Endothelial cell of umbilical vein (primary cell): ENCODE measurements around the gene GBF1. TPM values are rescaled to one million over a fixed set of nuclear protein-coding genes. Genes with fewer than 3 reads are reported as not detected.

Experiments
- BruUV-seq: library from RNA; stranded (reverse); fragments of 400-500 nt; replicated peaks from 2 replicates; lab custom pipeline; 2021; lab: Mats Ljungman, UMichigan
- CTCF ChIA-PET: fragments of 300-600, 350-600 bp; sonication (Branson Sonifier 250); formaldehyde crosslinking; loops from one replicate; lab custom pipeline; 2021; ENCODE audit warnings: antibody characterized with exemption, inconsistent platforms; lab: Charles Lee
- POLR2A ChIA-PET: fragments of 300-600, 350-600 bp; sonication (Branson Sonifier 250); formaldehyde crosslinking; loops from one replicate; lab custom pipeline; 2021; ENCODE audit warnings: antibody characterized with exemption, inconsistent platforms; lab: Charles Lee
- DNase-seq: peaks from one replicate; pipeline ENCODE4 v3.0.0-alpha.2; 2011; ENCODE audit warnings: low read depth, low spot score
- FAIRE-seq: peaks from 2 replicates; lab custom pipeline; 2011; peaks lifted over from hg19 to GRCh38; lab: Jason Lieb, UNC
- H2AFZ ChIP-seq: 2 replicates; pipeline ENCODE4 v1.6.0; 2012; ENCODE audit warnings: low read depth, low read length, control low read depth, inconsistent platforms
- H3K27ac ChIP-seq: 2 replicates; pipeline ENCODE4 v1.5.1; 2011; ENCODE audit warnings: low read depth, mild to moderate bottlenecking, control low read depth, low read length, moderate library complexity; ENCODE audit not compliant: insufficient read depth
- H3K27me3 ChIP-seq, 2 experiments: 2 replicates each; pipeline versions ENCODE4 v1.6.0 to v1.6.1; 2011; ENCODE audit warnings: low read length in 2 of 2, mixed read lengths in 1 of 2; ENCODE audit not compliant: control insufficient read depth in 2 of 2, insufficient read depth in 2 of 2
- H3K36me3 ChIP-seq, 2 experiments: 2 replicates in 1 of 2; 3 replicates in 1 of 2; pipeline ENCODE4 v1.5.1; 2011; ENCODE audit warnings: low read length in 2 of 2, mild to moderate bottlenecking in 1 of 2, moderate library complexity in 1 of 2; ENCODE audit not compliant: control insufficient read depth in 2 of 2, insufficient read depth in 2 of 2; ENCODE audit errors: extremely low read depth in 1 of 2
- H3K4me1 ChIP-seq: 3 replicates; pipeline ENCODE4 v1.5.1; 2011; ENCODE audit warnings: mild to moderate bottlenecking, low read length; ENCODE audit not compliant: control insufficient read depth, insufficient read depth; ENCODE audit errors: extremely low read depth
- H3K4me2 ChIP-seq: 2 replicates; pipeline ENCODE4 v1.6.1; 2011; ENCODE audit warnings: low read length, control low read depth, mixed read lengths; ENCODE audit not compliant: insufficient read depth
- H3K4me3 ChIP-seq, 3 experiments: fragments of 200-600 bp in 1 of 3; sonication (generic), shearing (Covaris generic) in 1 of 3; replicated peaks in 1 of 3; 2 replicates each; pipeline ENCODE4 v1.5.1; 2011 to 2016; ENCODE audit warnings: control low read depth in 3 of 3, low read length in 3 of 3, mild to moderate bottlenecking in 2 of 3, inconsistent platforms in 1 of 3, low read depth in 1 of 3, moderate library complexity in 1 of 3; ENCODE audit not compliant: insufficient read depth in 1 of 3
- H3K79me2 ChIP-seq: 2 replicates; pipeline ENCODE4 v1.6.0; 2012; ENCODE audit warnings: low read length, inconsistent platforms; ENCODE audit not compliant: control insufficient read depth, insufficient read depth
- H3K9ac ChIP-seq: replicated peaks from 2 replicates; pipeline ENCODE3; 2011; ENCODE audit warnings: low read length, control low read depth; ENCODE audit not compliant: insufficient read depth; ENCODE audit errors: extremely low read depth
- H3K9me1 ChIP-seq: replicated peaks from 3 replicates; pipeline ENCODE4 v1.6.0; 2011; ENCODE audit warnings: mild to moderate bottlenecking, low read length; ENCODE audit not compliant: control insufficient read depth, insufficient read depth; ENCODE audit errors: extremely low read depth
- H3K9me3 ChIP-seq: replicated peaks from 2 replicates; pipeline ENCODE4 v1.5.1; 2012; ENCODE audit warnings: low read length, inconsistent platforms; ENCODE audit not compliant: control insufficient read depth, insufficient read depth
- H4K20me1 ChIP-seq: replicated peaks from 2 replicates; pipeline ENCODE3; 2011; ENCODE audit warnings: mild to moderate bottlenecking, low read length; ENCODE audit not compliant: control insufficient read depth, insufficient read depth; ENCODE audit errors: extremely low read depth
- EZH2 ChIP-seq: IDR thresholded peaks from 2 replicates; pipeline ENCODE4 v1.6.1; 2012; ENCODE audit warnings: borderline replicate concordance, low read depth, mild to moderate bottlenecking, moderate library complexity, low read length, inconsistent platforms; ENCODE audit not compliant: severe bottlenecking
- FOS ChIP-seq: IDR thresholded peaks from 2 replicates; pipeline ENCODE4 v1.6.1; 2011; ENCODE audit warnings: mild to moderate bottlenecking, low read length, moderate library complexity, borderline replicate concordance; ENCODE audit not compliant: insufficient read depth
- GATA2 ChIP-seq: IDR thresholded peaks from 2 replicates; pipeline ENCODE4 v1.7.0; 2011; ENCODE audit warnings: low read depth, mild to moderate bottlenecking, moderate library complexity, mixed read lengths, low read length; ENCODE audit not compliant: insufficient read length, insufficient read depth
- JUN ChIP-seq: IDR thresholded peaks from 2 replicates; pipeline ENCODE4 v1.6.1; 2011; ENCODE audit warnings: borderline replicate concordance, low read depth; ENCODE audit not compliant: insufficient read length, insufficient read depth
- MYC ChIP-seq: IDR thresholded peaks from one replicate; pipeline ENCODE4 v1.6.1; 2011; ENCODE audit warnings: mild to moderate bottlenecking, low read depth, low read length
- POLR2A ChIP-seq: IDR thresholded peaks from 2 replicates; pipeline ENCODE4 v1.6.1; 2012; ENCODE audit warnings: low read depth, mild to moderate bottlenecking, control low read depth, low read length
- POLR2AphosphoS5 ChIP-seq: IDR thresholded peaks from 2 replicates; pipeline ENCODE4 v1.6.1; 2012; ENCODE audit warnings: low read depth, mild to moderate bottlenecking, control low read depth, low read length, moderate library complexity; ENCODE audit not compliant: insufficient read depth
- dilution Hi-C: fragments of 300-500 bp; cut with MboI; formaldehyde crosslinking; loops from one replicate; pipeline ENCODE4 v1.15.0; 2019; ENCODE audit warnings: low sequenced_read_pairs; ENCODE audit not compliant: extremely low pct_ligation_motif_present
- intact Hi-C: fragments of 100-400 bp; cut with micrococcal nuclease; formaldehyde crosslinking; loops from one replicate; pipeline ENCODE4 v1.10.0; 2022
- polyA plus RNA-seq, 4 experiments: library from polyadenylated mRNA; depleted of rRNA in 3 of 4; stranded (reverse) in 3 of 4; unstranded in 1 of 4; fragments of >200 nt; gene quantifications; 2 replicates each; pipeline versions ENCODE4 v1.2.1 to v1.2.3, GENCODE V29; 2011 to 2012; ENCODE audit warnings: missing spikeins in 1 of 4
- total RNA-seq: library from RNA; stranded (reverse); gene quantifications from 2 replicates; pipeline ENCODE4 v1.2.3, GENCODE V29; 2021
- TF ChIP-seq, protein P1 (sequence below): IDR thresholded peaks from 2 replicates; pipeline ENCODE4 v1.6.1; 2011; ENCODE audit not compliant: insufficient read depth, insufficient read length
- TF ChIP-seq, protein P2 (sequence below), 2 donors: IDR thresholded peaks; 1 replicate in 1 of 2; 2 replicates in 1 of 2; pipeline ENCODE4 v1.5.1; 2011; ENCODE audit warnings: low read length in 2 of 2, mild to moderate bottlenecking in 2 of 2, moderate library complexity in 2 of 2, control low read depth in 1 of 2, inconsistent platforms in 1 of 2, low read depth in 1 of 2; ENCODE audit not compliant: insufficient read depth in 1 of 2; ENCODE audit errors: extremely low read depth in 1 of 2

Gene GBF1
- total and polyA plus RNA-seq, 2 donors (not counting 3 experiments of a cell fraction or from before 2014, with no cell fraction given) = 26.0 to 49.7 TPM

GRCh38 chr10:102283488-102283887, 38.2 kb downstream of the GBF1 start:
- H3K79me2 ChIP-seq = peaks cover 46% of the 10 kb centered on the region
- DNase-seq (no peak), FAIRE-seq (no peak)
- H3K9ac ChIP-seq = no peak overlapping the region
- TF ChIP-seq MYC (no peak), POLR2AphosphoS5 (no peak), FOS (no peak), JUN (no peak), POLR2A (no peak), EZH2 (no peak)
- H2AFZ ChIP-seq = no peak overlapping the region
- dilution Hi-C loops (no loop called here), intact Hi-C loops (loop anchor here (5.0 kb wide), 1 partner anchor 36 kb away; the partner anchor contains the start of gene GBF1)
- H4K20me1 ChIP-seq = peaks cover 14% of the 10 kb centered on the region
- no TSS peak for BruUV-seq
- H3K9me3 ChIP-seq = no peaks in the 10 kb centered on the region
- H3K9me1 ChIP-seq = no peaks in the 10 kb centered on the region
- POLR2A ChIA-PET = interaction anchor here (0.5 to 0.8 kb wide), 2 partner anchors 13 to 36 kb away, joined by 3 read pairs; no protein-coding TSS in a partner anchor
- no peak overlapping the region for H3K4me3 ChIP-seq
- no peak overlapping the region for H3K27ac ChIP-seq
- no peak overlapping the region for H3K4me2 ChIP-seq
- H3K4me1 ChIP-seq = peaks cover 22% of the 10 kb centered on the region
- H3K27me3 ChIP-seq = no peaks in the 10 kb centered on the region
- CTCF ChIA-PET = interaction anchor here (0.9 to 1.8 kb wide), 6 partner anchors 9 to 64 kb away, joined by 3 to 8 read pairs (median 4); partner anchors contain the start of gene GBF1
- no peaks in the 10 kb centered on the region for H3K36me3 ChIP-seq

DNA sequence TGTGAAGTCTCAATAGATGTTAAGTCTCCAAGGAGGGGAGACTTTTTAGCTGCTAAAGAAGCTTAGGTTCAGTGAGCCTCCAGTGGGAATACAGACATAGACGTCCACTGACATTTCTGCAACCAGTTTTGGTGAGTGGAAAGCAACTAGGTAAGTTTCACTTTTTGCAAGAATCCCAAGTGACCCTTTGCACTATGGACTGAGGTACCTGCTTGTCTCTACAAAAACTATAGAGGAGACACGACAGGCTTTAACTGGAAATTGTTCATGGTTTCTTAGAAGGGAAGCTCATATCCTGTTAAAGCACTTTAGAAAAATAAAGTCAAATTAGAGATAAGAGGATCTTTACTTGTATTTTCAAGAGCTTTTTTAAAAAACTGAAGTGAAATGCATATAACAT, 38.6 kb downstream of the GBF1 start:
- H3K4me2 ChIP-seq = no peak overlapping the region
- no peaks in the 10 kb centered on the region for H3K36me3 ChIP-seq
- H3K4me3 ChIP-seq = no peak overlapping the region
- H4K20me1 ChIP-seq = peaks cover 14% of the 10 kb centered on the region
- no peaks in the 10 kb centered on the region for H3K27me3 ChIP-seq
- CTCF ChIA-PET = interaction anchor here (0.9 to 1.8 kb wide), 6 partner anchors 10 to 63 kb away, joined by 3 to 8 read pairs (median 4); partner anchors contain the start of gene GBF1
- H3K9ac ChIP-seq = no peak overlapping the region
- H3K79me2 ChIP-seq = peaks cover 44% of the 10 kb centered on the region
- no peak for TF ChIP-seq MYC
- no peak for TF ChIP-seq POLR2AphosphoS5
- TF ChIP-seq, protein P1, sequence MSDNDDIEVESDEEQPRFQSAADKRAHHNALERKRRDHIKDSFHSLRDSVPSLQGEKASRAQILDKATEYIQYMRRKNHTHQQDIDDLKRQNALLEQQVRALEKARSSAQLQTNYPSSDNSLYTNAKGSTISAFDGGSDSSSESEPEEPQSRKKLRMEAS = no peak
- TF ChIP-seq FOS = no peak
- no peak for TF ChIP-seq POLR2A
- no peak for TF ChIP-seq EZH2
- TF ChIP-seq JUN = no peak
- no peak for TF ChIP-seq GATA2
- TF ChIP-seq, protein P2, sequence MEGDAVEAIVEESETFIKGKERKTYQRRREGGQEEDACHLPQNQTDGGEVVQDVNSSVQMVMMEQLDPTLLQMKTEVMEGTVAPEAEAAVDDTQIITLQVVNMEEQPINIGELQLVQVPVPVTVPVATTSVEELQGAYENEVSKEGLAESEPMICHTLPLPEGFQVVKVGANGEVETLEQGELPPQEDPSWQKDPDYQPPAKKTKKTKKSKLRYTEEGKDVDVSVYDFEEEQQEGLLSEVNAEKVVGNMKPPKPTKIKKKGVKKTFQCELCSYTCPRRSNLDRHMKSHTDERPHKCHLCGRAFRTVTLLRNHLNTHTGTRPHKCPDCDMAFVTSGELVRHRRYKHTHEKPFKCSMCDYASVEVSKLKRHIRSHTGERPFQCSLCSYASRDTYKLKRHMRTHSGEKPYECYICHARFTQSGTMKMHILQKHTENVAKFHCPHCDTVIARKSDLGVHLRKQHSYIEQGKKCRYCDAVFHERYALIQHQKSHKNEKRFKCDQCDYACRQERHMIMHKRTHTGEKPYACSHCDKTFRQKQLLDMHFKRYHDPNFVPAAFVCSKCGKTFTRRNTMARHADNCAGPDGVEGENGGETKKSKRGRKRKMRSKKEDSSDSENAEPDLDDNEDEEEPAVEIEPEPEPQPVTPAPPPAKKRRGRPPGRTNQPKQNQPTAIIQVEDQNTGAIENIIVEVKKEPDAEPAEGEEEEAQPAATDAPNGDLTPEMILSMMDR (IDR thresholded peaks at IDR 0.05; ENCODE audit: extremely low read depth in 1 of 2, insufficient read depth in 1 of 2, low read depth in 1 of 2, low read length in 2 of 2) = no peak
- no peaks in the 10 kb centered on the region for H3K9me3 ChIP-seq
- BruUV-seq = no TSS peak
- intact Hi-C loops = loop anchor here (5.0 kb wide), 1 partner anchor 37 kb away; the partner anchor contains the start of gene GBF1
- FAIRE-seq (no peak), DNase-seq (no peak)
- POLR2A ChIA-PET = interaction anchor here (0.5 to 0.8 kb wide), 2 partner anchors 33 to 35 kb away, joined by 3 to 5 read pairs; no protein-coding TSS in a partner anchor
- H3K9me1 ChIP-seq = no peaks in the 10 kb centered on the region
- H2AFZ ChIP-seq = no peak overlapping the region
- H3K4me1 ChIP-seq = peaks cover 22% of the 10 kb centered on the region
- H3K27ac ChIP-seq = no peak overlapping the region
- dilution Hi-C loops = no loop called here
